NCI-H2107 (cell line): Measurements from ENCODE around the gene MTA2.
A peak's percentile ranks its signal among the peaks of the same experiment; 100 is the strongest.

ENCODE experiments used
- DNase-seq: peaks from one replicate; lab custom pipeline; 2025; lab: John Stamatoyannopoulos, UW

MTA2 gene

DNA sequence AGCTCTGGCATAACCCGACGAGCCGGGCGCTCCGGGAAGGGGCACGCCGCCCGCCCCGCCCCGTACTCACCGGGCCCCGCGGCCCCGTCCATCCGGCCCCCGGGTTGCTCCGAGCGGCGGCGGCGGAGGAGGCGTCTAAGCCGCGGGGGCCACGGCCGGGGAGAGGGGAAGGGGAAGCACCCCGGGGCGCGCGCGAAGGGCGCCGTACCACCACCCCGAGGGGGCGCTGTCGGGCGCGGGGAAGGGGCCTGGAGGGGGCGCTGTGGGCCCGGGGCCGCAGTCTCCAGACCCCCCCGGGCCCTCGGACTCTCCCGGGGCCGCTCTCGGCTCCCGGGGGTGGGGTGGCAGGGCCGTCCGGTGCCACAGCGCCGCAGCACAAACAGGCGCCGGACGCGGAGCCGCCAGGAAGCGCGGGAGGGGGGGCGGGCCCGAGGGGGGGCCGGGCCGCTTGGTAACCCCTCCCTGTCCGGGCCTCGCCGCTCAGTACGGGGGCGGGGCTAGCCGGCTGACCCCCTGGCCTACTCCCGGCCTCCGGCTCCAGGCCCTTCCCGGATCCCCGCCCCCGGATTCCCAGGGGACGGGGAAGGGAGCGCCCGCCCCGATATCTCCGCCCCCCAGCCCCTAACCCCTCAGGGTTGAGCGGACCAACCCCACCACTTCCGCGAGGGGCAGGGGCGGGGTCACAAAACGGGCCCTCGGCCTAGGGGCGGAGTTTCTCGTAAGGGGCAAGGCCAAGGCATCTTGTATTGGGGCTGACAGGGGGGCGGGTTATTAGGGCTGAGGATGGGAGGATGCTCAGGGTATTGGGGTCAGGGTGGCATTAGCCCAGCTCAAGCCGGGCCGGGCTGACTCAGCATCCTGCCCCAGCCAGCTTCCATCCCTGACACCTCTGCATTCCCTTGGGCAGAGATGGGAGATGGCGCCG lies 11.0 kb upstream of the MTA2 start, which contains the start of the genes EML3 and ROM1:
TSS of gene EML3 (minus strand) at position 410 of the 925 bp plus-strand sequence. CDS start at position 92, 318 bp downstream.
TSS of gene ROM1 (plus strand) at position 892 of the 925 bp plus-strand sequence. CDS start at position 917, 25 bp downstream.
- DNase-seq, result peak; percentile 41

DNA sequence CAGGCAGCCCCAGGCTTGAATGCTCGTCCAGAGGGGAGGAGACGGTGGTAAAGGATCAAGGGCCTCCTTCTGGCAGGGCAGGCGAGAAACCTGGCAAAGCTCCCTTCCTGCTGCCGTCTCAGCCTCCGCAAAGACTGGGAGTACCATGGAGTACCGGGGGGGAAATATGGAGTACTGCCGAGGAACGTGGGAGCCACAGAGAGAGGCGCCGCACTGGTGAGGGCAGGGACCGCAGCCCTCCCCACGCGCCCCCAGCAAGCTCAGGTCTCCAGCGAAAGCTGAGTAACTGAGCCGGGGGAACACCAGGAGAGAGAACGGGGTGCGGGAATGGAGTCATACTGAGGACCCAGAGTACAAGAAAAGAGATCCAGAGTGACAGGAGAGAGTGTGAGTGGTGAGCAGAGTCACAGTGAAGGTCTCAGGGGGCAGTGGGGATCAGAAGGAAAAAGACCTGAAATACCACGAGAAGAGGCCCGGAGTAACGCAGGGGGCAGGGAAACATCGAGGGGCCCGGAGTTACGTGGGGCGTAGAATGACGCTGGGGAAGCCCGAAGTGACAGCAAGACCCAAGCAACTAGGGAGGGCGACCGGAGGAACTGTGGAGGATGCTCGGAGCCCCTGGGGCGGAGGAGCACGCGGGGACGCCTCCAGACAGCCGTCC lies 10.2 kb upstream of the MTA2 start:
- DNase-seq, result no peak

DNA sequence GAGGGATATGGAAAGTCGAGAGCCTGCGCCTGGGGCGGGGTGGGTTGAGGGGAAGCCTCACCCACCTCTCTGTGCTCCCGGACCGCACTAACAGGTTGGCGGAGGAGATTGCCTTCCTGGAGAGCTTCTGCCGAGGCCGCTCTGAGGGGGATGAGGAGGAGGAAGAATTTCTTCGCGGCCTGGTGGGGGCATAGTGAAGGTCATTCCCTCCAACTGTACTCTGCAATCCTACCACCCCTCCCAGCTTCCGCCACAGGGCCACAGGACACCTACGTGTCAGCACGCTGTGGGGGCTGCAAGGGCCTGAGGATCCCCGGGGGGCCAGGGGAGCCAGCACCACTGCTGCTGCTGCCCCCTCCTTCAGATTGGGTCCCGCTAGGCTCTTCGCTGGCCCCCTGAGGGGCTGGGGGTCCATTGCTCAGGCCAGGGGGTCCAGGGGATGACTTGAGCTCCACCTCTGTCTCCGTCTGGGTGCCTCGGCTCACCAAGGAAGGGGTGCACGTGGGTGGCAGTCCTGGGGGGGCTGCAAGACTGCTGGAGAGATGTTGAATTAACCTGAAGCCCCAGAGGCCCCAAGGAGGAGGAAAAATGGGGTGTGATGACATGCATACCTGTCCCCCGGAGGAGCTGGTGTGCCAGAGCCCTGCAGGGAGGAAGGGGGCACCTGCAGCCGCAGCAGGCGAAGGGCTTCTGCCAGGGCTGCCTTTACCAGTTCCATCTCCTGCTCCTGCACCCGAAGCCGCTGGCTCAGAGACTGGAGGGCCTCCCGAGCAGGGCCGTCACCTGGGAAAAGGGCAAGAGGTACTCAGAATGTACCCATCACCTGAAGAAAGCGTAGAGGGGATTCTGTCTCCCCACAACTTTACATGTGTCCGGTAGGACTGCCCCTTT lies 9.4 kb upstream of the MTA2 start:
- no peak for DNase-seq

DNA sequence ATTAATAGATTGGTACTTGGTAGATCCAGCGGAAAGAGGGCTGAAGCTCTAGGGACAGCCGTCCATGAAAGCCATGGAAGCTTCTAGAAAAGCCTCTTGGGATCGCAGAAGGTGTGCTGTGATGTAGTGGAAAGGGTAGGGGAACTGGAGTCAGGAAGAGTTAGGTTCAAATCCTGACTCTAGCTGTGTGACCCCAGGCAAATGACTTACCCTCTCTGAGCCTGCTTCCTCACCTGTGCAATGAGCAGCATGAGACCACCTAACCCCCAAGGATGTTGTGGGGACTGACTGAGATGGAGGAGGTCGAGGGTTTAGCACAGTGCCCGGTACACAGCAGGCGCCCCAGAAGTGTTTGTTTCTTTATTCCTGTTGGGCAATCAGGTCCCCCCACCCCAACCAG lies 8.7 kb upstream of the MTA2 start:
- no peak for DNase-seq

DNA sequence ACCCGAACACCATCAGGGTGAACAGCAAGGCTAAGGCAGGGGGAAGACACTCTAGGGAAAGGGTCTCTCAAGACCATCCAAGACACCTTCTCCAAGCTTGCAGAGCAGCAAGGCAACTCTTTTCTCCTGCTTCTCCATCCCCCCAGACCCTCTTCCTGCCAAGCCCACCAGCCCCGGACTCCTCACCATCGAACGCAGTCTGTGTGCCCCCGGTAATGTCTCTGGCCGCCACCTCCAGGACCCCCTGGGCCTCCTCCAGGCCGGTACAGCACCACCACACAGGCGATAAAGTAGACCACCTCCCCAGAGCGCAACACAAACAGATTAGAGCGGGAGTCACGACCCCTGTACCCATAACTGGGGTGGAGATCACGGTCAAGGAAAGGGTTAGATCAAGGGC lies 7.1 kb upstream of the MTA2 start:
- no peak for DNase-seq

DNA sequence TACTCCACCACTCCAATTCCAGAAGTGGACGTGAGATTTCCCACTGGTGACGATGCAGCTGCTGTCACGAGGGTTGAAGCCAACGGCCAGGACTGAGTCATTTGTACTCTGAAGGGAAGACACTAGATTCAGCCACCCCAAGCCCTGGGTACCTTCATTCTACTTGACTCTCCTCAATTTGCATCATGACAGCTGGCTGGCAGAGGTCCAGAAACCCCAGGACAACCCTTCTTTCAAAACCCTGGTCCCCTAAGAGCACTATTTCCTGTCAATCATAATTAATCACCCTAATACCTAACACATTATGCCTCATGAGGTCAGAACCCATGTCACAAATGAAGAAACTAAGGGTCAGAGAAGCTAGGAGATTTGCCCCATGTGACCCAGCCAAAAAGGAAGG lies 6.0 kb upstream of the MTA2 start:
- no peak for DNase-seq

DNA sequence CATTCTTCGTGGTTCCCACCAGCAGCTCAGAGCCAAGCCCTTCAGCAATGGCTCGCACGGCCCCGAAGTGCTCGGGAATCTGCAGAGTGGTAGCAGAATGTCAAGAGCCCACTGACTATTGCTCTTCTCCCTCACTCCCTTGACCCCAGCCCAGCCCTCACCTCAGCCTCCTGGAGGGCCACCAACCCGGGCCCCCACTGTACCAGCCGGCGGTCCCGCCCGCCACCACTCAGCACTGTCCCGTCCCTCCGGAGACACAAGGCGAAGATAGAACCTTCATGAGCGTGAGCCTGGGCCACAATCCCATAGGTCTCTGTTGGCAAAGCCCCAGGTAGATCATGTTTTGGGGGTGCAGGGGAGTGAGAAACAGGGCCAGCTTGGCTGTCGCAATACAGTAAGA lies 4.2 kb upstream of the MTA2 start:
- no peak for DNase-seq

DNA sequence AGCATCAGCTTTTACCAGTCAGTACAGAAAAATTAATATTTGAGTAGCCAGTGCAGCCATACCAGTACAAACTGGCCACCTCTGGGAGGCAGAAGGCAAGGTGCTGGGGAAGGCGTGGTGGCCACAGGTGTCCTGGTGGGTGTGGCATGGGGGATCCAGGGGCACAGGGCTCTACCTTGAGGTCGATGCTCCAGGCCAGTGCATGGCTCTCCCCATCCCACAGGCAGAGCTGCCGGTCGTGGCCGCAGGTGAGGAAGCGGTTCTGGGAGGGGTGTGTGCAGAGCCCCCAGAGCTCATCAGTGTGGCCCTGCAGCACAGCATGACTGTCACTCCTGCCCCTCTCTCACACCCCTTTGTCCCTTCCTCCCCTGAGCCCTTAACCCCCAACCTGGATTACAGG lies 3.8 kb upstream of the MTA2 start:
- DNase-seq, result no peak

DNA sequence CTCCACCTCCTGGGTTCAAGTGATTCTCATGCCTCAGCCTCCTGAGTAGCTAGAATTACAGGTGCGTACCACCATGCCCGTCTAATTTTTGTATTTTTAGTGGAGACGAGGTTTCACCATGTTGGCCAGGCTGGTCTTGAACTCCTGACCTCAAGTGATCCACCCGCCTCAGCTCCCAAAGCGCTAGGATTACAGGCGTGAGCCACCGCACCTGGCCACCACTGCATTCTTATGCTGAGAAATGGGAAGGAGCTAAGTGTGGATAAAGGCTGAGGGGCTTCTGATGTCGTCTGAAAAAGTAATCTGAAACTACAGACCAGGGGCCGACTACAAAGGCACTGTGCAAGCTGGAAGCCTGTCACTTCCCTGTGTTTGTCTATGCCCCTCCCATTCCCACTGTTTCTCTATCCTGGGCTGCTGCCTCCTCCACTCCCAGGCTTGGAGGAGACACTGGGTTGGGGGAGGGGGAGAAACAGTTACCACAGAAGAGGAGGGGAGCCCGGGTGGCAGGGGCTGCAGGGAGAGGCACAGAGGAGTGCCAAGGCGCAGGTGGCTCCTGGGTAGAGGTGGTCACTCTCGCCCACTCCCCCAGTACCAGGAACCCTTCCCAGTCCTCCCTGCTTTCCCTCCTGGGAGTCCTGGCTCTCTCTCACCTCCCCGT lies 2.9 kb upstream of the MTA2 start:
- DNase-seq, result no peak

DNA sequence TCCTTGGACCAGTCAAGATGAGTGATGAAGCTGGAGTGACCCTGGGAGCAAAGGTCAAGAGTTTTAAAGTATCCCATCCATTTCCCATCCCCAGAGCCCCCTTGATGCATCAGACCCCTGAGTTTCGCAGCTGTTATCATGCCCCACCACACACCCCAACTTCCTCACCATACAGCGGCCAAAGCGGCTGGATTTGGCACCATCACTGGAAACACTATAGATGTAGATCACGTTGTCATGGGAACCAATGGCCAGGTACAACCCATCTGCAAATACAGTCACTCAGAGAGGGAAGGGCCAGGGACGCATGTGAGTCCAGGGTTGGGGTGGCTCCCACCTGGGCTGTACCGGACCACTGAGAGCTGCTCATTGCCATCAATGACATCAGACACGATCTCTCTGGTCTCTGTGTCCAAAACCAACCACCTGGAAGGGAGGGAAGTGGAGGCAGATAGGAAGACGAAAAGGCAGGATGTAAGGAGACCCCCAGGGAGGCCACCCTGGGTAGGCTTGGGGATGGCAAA lies 2.2 kb upstream of the MTA2 start:
- no peak for DNase-seq

DNA sequence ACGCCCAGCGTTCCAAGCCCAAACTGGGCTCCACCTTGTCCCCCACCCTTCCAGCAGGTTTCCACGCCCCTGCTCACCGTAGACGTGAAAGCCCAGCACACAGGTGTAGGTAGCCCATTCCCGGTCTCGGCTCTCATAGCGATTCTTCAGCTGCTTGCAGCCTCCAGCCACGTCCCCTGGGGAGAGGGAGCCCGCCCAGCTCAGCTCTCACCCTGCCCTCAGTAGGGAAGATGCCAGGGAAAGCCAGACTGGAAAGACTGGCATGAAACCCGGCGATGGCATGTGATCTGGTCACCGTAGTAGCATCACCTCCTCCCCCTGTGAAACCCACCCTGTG lies 1.4 kb upstream of the MTA2 start:
- DNase-seq, result no peak

DNA sequence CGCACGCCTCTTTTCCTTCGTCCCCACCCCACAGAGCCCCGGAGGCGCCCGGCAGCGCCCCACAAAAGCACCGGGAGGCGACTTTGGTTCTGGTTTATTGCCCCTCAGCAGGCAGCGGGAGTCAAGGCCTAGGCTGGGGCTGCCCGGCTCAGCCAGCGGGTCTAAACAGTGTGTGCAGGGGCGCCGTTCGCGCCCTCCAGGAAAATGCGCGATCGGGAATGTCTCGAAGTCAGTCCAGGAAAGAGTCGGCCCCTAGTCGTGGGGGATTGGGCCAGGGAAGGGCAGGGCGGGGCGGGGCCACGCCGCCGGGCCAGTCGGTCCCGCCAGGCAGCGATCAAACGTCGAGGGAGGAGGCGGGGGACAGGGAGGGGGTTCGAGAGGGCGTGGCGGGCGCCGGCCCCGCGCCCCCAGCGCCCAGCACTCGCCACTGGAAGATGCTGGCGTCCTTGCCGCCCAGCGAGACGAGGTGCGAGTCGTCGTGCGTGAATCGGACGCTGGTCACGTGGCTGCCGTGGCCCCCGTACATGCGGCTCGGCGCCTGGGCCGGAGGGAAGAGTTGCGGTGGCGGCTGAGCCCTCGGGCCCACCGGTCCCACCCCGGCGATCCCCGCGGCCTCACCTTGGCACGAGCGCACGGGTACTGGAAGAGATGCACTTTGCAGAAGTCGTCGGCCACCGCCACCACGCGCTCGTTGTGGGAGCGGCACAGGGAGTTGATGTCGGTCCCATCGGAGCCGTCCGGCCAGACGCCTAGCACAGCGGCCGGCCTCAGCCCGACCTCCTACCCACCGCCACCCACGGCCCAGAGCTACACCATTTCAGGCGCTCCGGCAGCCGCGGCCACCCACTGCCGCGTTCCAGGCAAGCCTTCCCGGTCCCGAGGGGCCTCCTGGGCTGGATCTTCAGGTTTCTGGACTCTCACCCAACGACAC lies 741 bp upstream of the MTA2 start:
- no peak for DNase-seq

DNA sequence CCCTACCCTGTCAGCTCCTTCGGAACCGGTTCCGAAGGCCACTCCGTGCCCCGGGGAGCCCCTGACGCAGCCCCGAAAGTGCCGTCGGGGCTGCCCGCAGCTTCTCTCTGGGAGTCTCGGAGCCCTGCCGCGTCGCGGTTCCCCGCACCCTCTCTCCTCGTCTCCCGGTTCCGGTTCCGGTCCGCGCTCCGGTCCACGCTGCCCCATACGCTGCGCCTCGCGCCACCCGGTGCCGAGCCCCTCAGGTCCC lies 618 bp downstream of the MTA2 start:
- no peak for DNase-seq

DNA sequence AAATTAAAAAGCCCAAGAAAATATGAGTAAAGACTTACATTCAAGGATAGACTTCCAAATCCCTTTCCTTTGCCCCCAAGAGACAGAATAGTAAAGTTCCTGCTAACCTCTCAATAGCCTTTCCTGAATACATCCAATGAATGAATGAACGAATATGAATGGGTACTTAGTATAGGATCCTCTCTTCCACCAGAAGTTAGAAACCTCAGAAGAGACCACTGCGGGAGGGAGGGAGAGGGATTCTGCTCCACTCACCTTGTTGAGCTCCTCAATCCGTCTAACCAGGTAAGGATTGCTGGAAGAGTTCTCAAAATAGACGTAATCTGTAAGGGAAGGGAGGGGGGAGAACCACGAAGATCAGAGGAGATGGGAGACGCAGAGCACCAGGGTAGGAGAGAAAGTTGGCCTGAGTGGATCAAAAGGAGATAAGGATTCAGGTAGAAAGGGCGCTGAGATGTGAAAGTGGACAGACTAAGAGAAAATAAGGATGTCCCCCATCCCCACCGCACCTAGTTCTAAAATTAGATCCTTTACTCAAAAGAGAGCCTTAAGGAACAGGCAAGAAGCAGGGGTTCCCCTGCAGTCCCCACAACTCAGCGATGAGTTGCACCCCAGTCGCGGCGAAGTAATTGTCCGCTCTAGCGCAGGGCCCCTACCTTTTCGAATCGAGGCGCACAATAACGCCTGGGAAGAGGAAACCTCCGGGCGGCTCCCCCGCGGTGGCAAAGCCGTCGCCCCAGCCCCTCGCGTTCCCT lies 1.1 kb downstream of the MTA2 start:
- no peak for DNase-seq

DNA sequence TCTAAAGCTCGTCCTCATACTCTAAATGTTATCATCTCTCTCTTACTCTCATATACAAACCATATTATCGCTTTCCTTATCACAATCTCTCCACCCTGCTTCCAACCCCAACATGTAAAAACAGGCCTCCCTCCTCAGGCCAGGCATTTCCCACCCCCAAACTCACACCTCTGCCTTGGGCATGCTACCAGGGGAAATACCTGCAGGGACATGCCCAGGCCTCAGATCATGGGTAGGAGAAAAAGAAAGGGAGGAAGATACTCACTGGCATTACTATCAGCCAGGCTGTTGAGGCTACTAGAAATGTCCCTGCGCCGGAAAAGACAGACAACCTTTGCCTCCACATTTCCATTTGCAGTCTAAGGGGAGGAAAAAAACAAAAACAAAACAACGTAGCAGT lies 1.8 kb downstream of the MTA2 start:
- DNase-seq, result no peak

DNA sequence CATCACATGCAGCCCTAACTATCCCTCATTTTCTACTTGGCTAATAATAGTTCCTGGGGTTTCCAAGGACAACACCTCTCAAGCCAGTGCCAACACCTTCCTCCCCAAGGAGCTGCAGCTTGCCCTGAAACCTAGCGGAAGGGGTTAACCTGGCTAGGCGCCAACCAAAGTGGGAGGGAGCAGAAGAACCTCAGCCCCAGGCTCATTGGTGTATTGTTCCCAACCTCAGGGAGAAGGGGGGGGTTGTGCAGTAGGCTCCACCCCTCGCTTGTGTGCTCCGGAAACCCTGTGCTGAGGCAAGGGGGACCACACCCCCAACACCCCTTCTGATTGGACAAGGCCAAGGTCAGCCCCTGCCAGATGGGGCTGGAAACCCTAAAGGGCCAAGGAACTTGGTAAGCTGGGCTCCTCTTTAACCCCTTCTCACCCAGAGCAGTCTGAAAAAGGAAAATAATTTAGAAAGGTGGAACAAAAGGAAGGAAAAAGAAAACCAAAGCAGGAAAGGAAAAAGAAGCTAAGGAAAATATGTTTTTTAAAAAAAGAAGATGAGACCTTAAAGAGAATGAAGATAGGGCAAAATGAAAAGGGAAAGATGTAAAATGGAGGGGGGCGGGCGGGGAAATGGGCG lies 2.5 kb downstream of the MTA2 start:
- peak; percentile 66 for DNase-seq

DNA sequence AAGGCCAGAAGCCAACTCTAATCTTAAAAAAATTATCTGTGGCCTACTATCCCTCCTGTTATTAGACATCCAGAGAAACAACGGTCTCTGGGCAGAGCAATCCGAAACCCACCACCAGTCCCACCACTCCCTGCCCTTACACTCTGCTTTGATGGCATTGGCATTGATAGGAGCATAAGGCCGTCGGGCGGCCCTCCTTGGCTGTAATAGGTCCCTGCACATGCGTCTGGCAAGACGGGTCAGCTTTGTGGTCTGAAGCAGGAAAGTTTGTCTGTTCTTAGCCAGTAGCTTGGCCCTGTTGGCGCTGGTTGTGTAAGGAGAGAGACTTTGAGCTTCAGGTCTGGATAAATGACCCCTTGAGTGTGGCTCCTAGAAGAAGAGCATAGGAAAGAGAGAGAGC lies 6.5 kb downstream of the MTA2 start:
- no peak for DNase-seq

DNA sequence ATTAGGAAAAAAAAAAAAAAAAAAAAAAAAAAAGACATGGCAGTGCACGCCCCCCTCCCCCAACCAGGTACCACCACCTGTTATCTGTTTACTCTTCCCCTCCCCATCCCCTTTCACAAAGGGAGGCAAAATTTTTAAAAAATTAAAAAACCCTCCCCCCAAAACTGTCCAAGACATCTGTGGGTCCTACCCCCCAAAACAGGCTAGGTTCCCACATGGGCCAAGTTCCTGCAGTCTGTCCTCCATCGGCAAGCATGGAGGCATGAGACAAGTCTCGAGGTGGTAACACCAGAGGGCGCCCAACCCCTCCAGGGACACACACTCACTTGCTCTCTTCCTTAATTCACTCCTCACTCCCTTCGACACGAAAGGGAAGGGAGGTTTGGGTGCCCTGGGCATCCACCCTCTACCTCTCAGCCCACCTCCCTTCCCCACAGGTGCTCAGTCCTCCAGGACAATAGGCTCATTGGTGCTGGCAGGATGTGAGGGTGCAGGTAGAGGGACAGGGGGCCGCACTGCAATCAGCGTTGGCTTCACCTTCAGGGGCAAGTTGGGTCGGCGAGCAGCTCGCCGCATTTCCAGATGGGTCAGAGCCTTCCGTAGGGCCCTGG lies 8.1 kb downstream of the MTA2 start:
- DNase-seq, result no peak

DNA sequence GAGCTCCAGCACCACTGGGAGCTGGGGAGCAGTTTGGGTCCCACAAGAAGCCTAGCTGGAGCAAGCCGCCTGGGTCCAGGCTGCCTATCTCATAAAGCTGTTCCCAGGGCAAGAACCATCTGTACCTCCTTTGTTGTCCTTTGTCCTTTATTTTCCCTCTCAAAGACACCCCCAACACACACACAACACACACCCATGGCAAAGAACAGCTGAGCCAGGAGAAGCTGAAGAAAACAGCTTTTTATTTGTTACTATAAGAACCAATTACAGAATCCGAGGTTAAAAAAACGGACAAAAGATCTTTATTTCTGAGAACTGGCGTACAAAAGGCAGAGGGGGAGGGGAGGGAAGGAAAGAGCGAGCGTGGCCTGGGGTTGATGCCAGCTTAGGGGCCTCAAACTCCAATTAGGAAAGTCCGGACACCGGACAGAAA lies 8.7 kb downstream of the MTA2 start:
- DNase-seq, result no peak
